Nephron progenitor cell (in vitro differentiated cells): ENCODE results near the gene RGS16.

Source experiments
- DNase-seq: peaks from one replicate; pipeline ENCODE4 v3.0.0; 2021
- H3K27ac Mint-ChIP-seq: 2 replicates; pipeline ENCODE4 v1.8.0; 2021; ENCODE audit warnings: mild to moderate bottlenecking, moderate library complexity, mixed read lengths
- H3K27me3 Mint-ChIP-seq: 2 replicates; pipeline ENCODE4 v1.8.0; 2021; ENCODE audit warnings: mild to moderate bottlenecking, low read depth, mixed read lengths; ENCODE audit not compliant: poor library complexity
- H3K36me3 Mint-ChIP-seq: 2 replicates; pipeline ENCODE4 v1.8.0; 2021; ENCODE audit warnings: low read depth, mixed read lengths
- H3K4me1 Mint-ChIP-seq: 2 replicates; pipeline ENCODE4 v1.8.0; 2021; ENCODE audit warnings: mixed read lengths
- H3K4me3 Mint-ChIP-seq: 2 replicates; pipeline ENCODE4 v1.8.0; 2021; ENCODE audit warnings: mild to moderate bottlenecking, moderate library complexity, mixed read lengths
- H3K9me3 Mint-ChIP-seq: 2 replicates; pipeline ENCODE4 v1.8.0; 2021; ENCODE audit warnings: mild to moderate bottlenecking, moderate library complexity, mixed read lengths
- CTCF ChIP-seq: fragments of 200-600 bp; sonication (generic); IDR thresholded peaks from 2 replicates; pipeline ENCODE4 v1.5.0; 2021; ENCODE audit warnings: antibody characterized with exemption

RGS16 gene

GRCh38 chr1:182580736-182581135, 23.5 kb downstream of the RGS16 start:
- no peak overlapping the region for H3K4me3 Mint-ChIP-seq
- H3K4me1 Mint-ChIP-seq: peaks cover 20% of the 10 kb centered on the region
- no peak for TF ChIP-seq CTCF
- H3K9me3 Mint-ChIP-seq: no peaks in the 10 kb centered on the region
- peaks cover 55% of the 10 kb centered on the region for H3K36me3 Mint-ChIP-seq
- no peak overlapping the region for H3K27ac Mint-ChIP-seq
- no peaks in the 10 kb centered on the region for H3K27me3 Mint-ChIP-seq
- no peak for DNase-seq

- no peaks in the 10 kb centered on the region for H3K9me3 Mint-ChIP-seq
- no peak for TF ChIP-seq CTCF
- no peak for DNase-seq
- no peaks in the 10 kb centered on the region for H3K4me1 Mint-ChIP-seq
- H3K36me3 Mint-ChIP-seq: peaks cover 30% of the 10 kb centered on the region
- no peak overlapping the region for H3K4me3 Mint-ChIP-seq
- no peak overlapping the region for H3K27ac Mint-ChIP-seq
- no peaks in the 10 kb centered on the region for H3K27me3 Mint-ChIP-seq
Measured at GRCh38 chr1:182575540-182576149, 28.5 kb downstream of the RGS16 start.

GRCh38 chr1:182574156-182574555, 30.0 kb downstream of the RGS16 start:
- Mint-ChIP-seq H3K4me3 (no peak overlapping the region), H3K9me3 (no peaks in the 10 kb centered on the region), H3K4me1 (no peaks in the 10 kb centered on the region), H3K27ac (no peak overlapping the region), H3K27me3 (no peaks in the 10 kb centered on the region), H3K36me3 (peaks cover 15% of the 10 kb centered on the region)
- no peak for DNase-seq
- TF ChIP-seq CTCF: no peak

- Mint-ChIP-seq H3K4me1 (no peaks in the 10 kb centered on the region), H3K9me3 (peaks cover 4% of the 10 kb centered on the region), H3K36me3 (peaks cover 3% of the 10 kb centered on the region), H3K27ac (no peak overlapping the region), H3K4me3 (no peak overlapping the region), H3K27me3 (no peaks in the 10 kb centered on the region)
- no peak for TF ChIP-seq CTCF
- no peak for DNase-seq
Measured at GRCh38 chr1:182570611-182570970, 33.6 kb downstream of the RGS16 start.

GRCh38 chr1:182569939-182570610, 34.1 kb downstream of the RGS16 start:
- Mint-ChIP-seq H3K4me3 (no peak overlapping the region), H3K27me3 (no peaks in the 10 kb centered on the region), H3K9me3 (peaks cover 4% of the 10 kb centered on the region), H3K36me3 (no peaks in the 10 kb centered on the region), H3K4me1 (no peaks in the 10 kb centered on the region), H3K27ac (no peak overlapping the region)
- DNase-seq: no peak
- no peak for TF ChIP-seq CTCF
